GM18907 (cell line): ENCODE measurements around the gene ST8SIA2.
"Not testable (repeated sequence)": the region's sequence is repeated elsewhere in the genome, so short reads cannot be mapped to it uniquely, and the experiment has no call there.

Experiments
- ATAC-seq: cut with Tn5 transposase; IDR thresholded peaks from one replicate; pipeline ENCODE4 v1.9.1; 2021; ENCODE audit warnings: mild to moderate bottlenecking, moderate library complexity; ENCODE audit not compliant: unreplicated experiment

The ST8SIA2 gene

GRCh38 chr15:92435145-92435544, 41.5 kb downstream of the ST8SIA2 start:
- no peak for ATAC-seq

GRCh38 chr15:92438471-92438870, 44.8 kb downstream of the ST8SIA2 start:
- no peak for ATAC-seq

- ATAC-seq, result no peak
Measured at GRCh38 chr15:92443381-92443780, 49.7 kb downstream of the ST8SIA2 start.

- no peak for ATAC-seq
Measured at GRCh38 chr15:92444631-92445030, 51.0 kb downstream of the ST8SIA2 start.

GRCh38 chr15:92448370-92448769, 54.7 kb downstream of the ST8SIA2 start:
- ATAC-seq, result no peak

GRCh38 chr15:92449476-92449875, 55.8 kb downstream of the ST8SIA2 start:
- ATAC-seq, result no peak

- no peak for ATAC-seq
Measured at GRCh38 chr15:92451225-92451825, 57.6 kb downstream of the ST8SIA2 start.

- ATAC-seq, result no peak
Measured at GRCh38 chr15:92452143-92452542, 58.5 kb downstream of the ST8SIA2 start.

- no peak for ATAC-seq
Measured at GRCh38 chr15:92453607-92454006, 59.9 kb downstream of the ST8SIA2 start.

GRCh38 chr15:92454555-92455105, 60.9 kb downstream of the ST8SIA2 start:
- ATAC-seq, result no peak

GRCh38 chr15:92455271-92455670, 61.6 kb downstream of the ST8SIA2 start:
- no peak for ATAC-seq

- no peak for ATAC-seq
Measured at GRCh38 chr15:92457471-92458041, 63.9 kb downstream of the ST8SIA2 start.

- ATAC-seq, result no peak
Measured at GRCh38 chr15:92460023-92460422, 66.3 kb downstream of the ST8SIA2 start.

- no peak for ATAC-seq
Measured at GRCh38 chr15:92462424-92463125, 68.9 kb downstream of the ST8SIA2 start.

- no peak for ATAC-seq
Measured at GRCh38 chr15:92463352-92463751, 69.7 kb downstream of the ST8SIA2 start.

- no peak for ATAC-seq
Measured at GRCh38 chr15:92463826-92464225, 70.1 kb downstream of the ST8SIA2 start.

GRCh38 chr15:92466834-92467233, 73.2 kb downstream of the ST8SIA2 start:
- no peak for ATAC-seq

- ATAC-seq, result no peak
Measured at GRCh38 chr15:92467245-92467644, 73.6 kb downstream of the ST8SIA2 start.

GRCh38 chr15:92468991-92469390, 75.3 kb downstream of the ST8SIA2 start:
- ATAC-seq, result no peak

- ATAC-seq, result no peak
Measured at GRCh38 chr15:92471288-92471687, 77.6 kb downstream of the ST8SIA2 start.

- ATAC-seq, result no peak
Measured at GRCh38 chr15:92473756-92474155, 80.1 kb downstream of the ST8SIA2 start.

- ATAC-seq, result not testable (repeated sequence)
Measured at GRCh38 chr15:92479730-92480129, 86.0 kb downstream of the ST8SIA2 start.
